ENCODE results near the gene ZNF595. TPM values are rescaled to one million over a fixed set of nuclear protein-coding genes. Genes with fewer than 3 reads are reported as not detected.

ZNF595 gene
- total RNA-seq, 1 donor from 2014 or later, result 2.6 TPM

GRCh38 chr4:125833-126232 is 72.7 kb downstream of the ZNF595 start:
- Mint-ChIP-seq H3K9me3 (ENCODE audit: low read depth) (peaks cover 6% of the 10 kb centered on the region), H3K4me1 (ENCODE audit: low read depth) (peaks cover 11% of the 10 kb centered on the region), H3K36me3 (ENCODE audit: low read depth) (no peaks in the 10 kb centered on the region), H3K27me3 (ENCODE audit: low read depth) (no peaks in the 10 kb centered on the region), H3K4me3 (ENCODE audit: unreplicated experiment) (peak overlapping the region; percentile 98), H3K27ac (ENCODE audit: unreplicated experiment) (peak overlapping the region; percentile 99)
- no peak for DNase-seq (ENCODE audit: low spot score)
- TF ChIP-seq, protein P1, sequence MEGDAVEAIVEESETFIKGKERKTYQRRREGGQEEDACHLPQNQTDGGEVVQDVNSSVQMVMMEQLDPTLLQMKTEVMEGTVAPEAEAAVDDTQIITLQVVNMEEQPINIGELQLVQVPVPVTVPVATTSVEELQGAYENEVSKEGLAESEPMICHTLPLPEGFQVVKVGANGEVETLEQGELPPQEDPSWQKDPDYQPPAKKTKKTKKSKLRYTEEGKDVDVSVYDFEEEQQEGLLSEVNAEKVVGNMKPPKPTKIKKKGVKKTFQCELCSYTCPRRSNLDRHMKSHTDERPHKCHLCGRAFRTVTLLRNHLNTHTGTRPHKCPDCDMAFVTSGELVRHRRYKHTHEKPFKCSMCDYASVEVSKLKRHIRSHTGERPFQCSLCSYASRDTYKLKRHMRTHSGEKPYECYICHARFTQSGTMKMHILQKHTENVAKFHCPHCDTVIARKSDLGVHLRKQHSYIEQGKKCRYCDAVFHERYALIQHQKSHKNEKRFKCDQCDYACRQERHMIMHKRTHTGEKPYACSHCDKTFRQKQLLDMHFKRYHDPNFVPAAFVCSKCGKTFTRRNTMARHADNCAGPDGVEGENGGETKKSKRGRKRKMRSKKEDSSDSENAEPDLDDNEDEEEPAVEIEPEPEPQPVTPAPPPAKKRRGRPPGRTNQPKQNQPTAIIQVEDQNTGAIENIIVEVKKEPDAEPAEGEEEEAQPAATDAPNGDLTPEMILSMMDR (IDR thresholded peaks at IDR 0.05), result no peak

DNA sequence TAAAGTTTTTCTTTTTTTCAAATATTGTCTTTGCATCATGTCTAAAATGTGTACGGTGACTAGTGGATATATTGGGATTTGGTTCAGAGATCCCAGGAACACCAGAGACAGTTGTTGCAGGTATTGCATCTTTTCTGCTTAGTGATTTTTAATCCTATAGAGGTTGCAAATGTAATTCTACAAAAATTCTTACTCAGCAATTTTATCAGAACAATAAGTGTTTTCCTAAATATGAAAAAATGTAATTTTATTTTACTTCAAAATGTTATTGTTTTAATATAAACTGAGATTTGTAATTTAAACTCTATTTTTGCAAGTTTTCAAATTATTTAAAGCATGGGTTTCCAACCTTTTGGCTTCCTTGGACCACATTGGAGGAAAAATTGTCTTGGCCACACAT is 79.4 kb downstream of the ZNF595 start:
- Mint-ChIP-seq H3K27me3 (ENCODE audit: low read depth) (no peaks in the 10 kb centered on the region), H3K36me3 (ENCODE audit: low read depth) (peaks cover 26% of the 10 kb centered on the region), H3K27ac (ENCODE audit: unreplicated experiment) (no peak overlapping the region), H3K4me1 (ENCODE audit: low read depth) (no peaks in the 10 kb centered on the region), H3K9me3 (ENCODE audit: low read depth) (peaks cover 17% of the 10 kb centered on the region), H3K4me3 (ENCODE audit: unreplicated experiment) (no peak overlapping the region)
- no peak for DNase-seq (ENCODE audit: low spot score)
- TF ChIP-seq, protein P1 (IDR thresholded peaks at IDR 0.05), result no peak

Other genes with a start within 250 kb of the ZNF595 start
- 3.1 to 7.1 TPM (median 3.2 TPM) in 3 replicates for gene ZNF718, start 71.2 kb downstream of the ZNF595 start, total RNA-seq

All from chondrocyte (in vitro differentiated cells).